T1000 (cell line): ENCODE results near the gene PANK1.
"Not testable (repeated sequence)": the region's sequence is repeated elsewhere in the genome, so short reads cannot be mapped to it uniquely, and the experiment has no call there.

Experiments used
- DNase-seq: peaks from one replicate; lab custom pipeline; 2025; ENCODE audit warnings: mixed read lengths; lab: John Stamatoyannopoulos, UW

PANK1 gene

DNA sequence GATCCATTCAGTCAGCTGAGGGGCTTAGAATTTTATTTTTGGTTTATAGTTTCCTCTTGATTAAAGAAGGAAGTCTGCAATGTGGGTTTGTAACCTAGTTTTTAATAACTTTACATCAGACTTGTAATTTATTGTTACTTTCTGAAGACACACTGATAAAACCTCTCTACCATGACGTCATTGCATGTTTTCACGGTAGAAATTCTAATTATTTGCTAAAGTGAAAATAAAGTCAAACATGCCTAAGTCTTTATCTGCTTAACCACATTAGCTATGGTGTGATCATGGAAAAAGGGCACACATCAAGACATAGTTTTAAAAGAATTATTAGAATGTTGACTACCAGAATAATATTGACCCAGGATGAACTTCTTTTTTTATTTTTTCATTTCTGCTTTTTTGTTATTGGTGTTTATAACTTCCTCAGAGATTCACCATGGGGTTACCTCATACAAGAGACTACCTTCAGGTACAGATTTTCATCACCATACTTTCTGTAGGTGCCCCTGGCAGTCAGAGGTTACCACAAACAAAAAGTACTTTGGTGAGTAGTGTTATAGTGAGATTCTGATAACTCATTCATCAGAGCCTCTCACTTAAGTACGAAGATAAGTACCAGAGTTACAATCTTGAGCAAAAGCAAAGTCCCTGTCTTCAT is 7.0 kb upstream of the PANK1 start:
- DNase-seq = no peak

DNA sequence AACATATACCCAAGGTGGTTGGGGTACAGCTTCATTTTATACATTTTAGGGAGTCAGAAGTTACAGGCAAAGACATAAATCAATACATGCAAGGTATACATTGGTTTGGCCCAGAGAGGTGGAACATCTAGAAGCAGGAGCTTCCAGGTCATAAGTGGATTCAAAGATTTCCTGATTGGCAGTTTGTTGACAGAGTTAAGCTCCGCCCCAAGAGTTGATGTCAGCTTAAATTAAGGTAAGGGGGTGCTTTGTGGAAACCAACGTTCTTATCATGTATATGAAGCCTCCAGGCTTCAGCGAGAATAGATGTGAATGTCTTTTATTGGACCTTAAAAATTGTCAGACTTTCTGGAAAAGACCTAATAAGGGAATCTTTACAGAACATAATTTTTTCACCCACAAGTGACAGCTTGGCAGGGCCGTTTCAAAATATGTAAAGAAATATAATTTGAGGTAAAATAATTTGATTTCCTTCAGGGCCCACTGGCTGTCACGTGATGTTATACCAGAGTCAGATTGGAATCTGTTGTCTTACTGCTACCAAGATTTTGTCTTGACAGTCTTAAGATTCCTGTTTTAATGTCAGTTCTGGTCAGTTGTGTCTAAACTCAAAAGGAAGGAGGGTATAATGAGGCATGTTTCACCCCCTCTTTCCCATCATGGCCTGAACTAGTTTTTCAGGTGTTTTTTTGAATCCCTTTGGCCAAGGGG is 6.3 kb upstream of the PANK1 start:
- DNase-seq = no peak

DNA sequence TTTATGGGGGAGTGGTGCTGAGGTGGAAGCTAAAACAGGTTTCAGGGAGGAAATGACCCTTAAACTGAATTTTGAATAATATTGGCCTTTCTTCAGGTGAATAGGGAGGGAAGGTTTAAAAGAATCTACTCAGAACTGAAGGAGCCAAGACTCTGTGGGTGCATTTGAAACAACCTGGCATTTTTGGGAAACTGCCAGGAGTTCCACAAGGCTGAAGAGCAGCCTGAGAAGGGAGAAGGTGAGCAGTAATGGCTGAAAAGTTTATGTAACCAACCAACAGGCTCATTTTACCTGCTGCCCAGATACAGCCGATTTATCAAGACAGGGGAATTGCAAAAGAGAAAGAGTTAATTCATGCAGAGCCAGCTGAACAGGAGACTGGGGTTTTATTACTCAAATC is 4.0 kb upstream of the PANK1 start:
- no peak for DNase-seq

DNA sequence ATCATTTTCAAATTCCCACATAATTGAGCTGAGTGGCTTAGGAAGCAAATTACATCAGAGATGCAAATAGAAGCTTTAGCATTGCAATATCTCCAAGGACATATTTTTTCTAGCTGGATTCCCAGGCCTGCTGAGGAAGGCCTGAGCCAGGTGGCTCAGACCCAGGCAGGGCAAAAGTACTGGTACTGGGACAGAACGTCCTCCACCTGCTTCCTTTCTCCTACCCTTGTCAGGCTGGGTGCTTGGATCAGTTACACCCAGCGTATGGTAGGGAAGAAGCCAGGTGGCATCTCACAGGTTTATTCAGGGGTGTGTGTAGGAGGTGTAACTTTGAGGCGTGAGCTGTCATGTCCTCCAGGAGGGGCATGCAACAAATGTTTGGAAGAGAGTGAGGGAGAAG is 3.0 kb upstream of the PANK1 start:
- no peak for DNase-seq

DNA sequence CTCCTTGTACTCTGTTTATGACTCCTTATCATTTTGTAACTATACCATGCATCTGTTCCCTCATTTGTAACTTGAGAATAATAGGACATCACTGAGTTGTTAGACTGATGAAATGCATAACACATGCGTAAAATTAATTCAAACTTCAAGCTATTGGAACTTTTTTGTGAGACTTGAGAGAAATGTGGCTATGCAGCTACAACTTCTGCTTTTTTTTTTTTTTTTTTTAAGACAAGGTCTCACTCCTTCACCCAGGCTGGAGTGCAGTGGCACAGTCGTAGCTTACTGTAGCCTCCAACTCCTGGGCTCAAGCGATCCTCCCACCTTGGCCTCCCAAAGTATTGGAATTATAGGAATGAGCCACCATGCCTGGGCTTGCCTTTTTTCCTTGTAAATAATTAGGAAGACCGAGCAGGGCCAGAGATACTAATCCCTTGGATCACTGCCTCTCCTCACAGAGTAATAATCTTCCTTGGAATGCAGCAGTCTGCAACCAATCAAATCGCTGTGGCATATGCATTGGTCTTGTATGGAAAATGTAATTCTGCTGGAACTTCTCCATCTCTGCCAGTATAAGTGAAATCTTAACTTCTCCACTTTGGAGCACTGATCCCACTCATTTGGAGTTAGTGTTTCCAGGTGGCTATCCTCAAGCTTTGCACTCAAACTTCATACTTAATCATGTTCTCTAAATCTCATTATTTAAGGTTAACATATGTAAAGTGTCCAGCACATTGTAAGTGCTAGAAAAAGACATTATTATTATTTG is 2.0 kb upstream of the PANK1 start:
- DNase-seq = no peak

DNA sequence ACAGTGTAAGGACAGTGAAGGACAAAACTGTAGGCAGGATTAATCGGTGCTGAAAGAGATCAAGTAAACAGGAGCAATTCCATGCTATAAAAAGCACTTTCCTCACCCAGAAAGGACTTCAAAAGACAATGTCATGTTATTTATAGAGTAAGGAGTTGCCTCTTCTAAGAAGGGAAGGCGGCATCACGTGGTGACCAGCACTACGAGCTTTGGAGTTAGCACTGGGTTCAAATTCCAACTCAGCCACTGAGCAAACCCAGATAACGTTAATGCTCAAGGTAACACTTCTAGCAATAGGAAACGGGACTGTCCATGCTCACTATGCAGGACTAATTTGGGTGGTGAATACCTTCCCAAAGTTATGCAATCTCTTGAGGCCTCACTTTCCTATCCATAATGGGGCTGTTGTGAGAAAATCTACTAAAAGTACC is 715 bp upstream of the PANK1 start:
- no peak for DNase-seq

DNA sequence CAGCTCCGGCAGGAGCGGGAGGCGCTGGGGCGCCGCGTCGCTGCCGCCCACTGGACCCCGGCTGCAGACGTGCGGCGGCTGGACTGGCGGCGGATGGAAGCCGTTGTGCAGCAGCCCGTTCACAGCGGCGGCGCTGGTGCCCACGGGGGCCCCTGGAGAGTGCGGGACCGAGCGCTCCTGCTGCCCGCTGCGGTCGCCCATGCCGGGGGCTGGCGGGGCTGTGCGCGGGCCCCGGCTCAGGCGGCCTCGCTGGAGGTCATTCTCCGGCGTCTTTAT is 413 bp downstream of the PANK1 start:
- DNase-seq = no peak

DNA sequence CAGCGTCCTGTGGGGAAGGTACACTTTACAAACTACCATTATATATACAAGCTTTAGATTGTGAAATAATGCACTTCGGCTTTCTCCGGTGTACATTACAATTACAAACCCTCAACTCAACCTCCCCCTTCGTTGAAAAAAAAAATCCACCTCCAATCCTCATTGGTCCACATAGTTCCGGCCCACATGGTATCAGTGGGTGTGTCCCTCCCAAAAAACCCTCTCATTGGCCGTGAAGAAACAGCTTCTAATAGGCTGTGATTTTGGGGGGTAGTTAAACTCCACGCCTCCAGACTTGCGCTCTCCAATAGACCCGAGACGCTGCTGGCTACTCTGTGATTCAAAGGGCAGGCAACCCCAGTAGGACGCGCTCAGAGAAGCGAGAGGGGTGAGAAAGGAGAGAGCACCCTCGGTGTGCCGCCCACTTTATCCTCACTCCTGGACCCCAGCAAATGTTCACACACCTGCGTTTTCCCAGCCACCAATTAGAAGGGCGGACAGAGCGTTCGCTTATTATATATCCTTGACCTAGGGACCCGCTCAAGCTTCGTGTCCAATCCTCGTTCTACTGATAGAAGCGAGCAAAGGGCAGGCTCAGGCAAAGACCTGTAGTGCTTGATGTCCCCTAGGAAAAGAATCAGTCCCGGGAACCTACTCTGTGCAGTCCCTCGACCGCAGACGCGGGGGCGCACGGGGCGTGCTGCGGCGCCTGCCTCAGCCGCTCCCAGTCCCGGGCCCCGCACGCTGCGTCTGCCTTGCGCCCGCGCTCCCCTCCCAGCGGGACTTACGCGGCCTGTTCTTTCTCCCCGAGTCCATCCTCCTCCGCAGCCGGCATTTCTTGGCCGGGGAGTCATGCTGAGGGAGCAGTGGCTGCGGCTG is 991 bp downstream of the PANK1 start:
- DNase-seq = peak; percentile 79

DNA sequence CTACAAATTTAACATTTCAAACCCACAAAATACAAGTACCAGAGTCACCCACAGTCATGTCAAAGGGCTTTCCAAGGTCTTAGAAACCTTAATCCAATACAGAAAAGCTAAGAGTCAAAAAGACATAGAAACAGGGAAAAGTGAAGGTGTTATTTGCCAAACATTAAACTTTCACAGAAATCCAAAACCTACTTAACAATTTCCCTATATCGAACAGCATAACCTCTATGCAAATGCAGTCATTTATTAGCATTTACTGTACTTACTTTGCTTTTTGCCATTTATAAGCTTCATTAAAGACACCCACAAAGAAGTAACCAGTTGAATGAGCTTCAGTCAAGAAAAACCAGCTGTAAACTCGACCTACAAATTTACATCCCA is 1.6 kb downstream of the PANK1 start:
- no peak for DNase-seq

DNA sequence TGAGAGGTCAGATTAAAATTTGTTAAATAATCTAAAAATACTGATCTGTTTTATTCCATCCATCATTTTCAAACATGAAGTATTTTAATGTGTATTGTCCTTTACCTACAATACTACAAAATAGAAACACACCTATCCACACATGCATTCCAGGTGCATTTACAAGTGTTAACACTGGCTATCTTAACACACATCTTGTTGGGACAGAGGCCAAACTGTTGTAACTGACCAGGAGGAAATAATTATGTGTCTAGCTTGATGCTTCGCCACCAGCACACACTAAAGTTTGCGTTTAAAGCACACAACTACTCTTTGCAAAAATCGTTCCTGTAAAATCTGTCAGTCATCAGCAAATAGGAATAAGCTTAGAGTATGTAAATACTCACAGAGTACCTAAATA is 2.8 kb downstream of the PANK1 start:
- DNase-seq = no peak

DNA sequence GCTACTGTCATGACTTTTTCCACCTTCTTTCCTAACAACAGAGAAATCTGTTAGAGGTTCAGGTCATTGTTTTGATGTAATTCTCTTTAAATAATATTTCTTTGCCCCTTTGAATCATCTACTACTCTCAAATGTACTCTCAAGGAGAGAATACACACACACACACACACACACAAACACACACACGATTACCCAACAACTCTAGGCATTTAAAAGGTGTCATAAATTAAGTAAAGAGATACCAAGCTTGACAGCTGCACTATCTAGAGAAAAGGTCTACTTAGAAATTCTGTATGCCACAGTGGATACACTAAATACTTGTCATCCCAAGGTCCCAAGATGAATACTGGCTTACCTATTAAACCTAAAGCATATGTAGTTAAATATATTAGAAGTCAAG is 4.8 kb downstream of the PANK1 start:
- no peak for DNase-seq

DNA sequence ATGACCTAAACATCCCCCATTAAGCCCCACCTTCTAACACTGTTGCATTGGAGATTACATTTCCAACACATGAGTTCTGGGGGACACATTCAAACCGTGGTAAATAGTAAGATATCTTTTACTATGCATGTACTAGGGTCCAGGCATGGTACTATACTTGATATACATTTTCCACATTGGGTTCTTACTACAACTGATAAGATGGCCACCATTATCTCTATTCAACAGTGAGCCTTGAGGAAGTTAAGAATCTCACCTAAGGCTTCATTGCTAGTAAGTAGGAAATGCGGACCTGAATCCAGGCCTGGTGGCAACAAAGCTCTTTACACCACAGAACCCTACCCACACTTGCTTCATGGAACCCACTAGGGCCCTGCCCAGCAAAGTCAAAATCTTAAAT is 5.7 kb downstream of the PANK1 start:
- DNase-seq = no peak

DNA sequence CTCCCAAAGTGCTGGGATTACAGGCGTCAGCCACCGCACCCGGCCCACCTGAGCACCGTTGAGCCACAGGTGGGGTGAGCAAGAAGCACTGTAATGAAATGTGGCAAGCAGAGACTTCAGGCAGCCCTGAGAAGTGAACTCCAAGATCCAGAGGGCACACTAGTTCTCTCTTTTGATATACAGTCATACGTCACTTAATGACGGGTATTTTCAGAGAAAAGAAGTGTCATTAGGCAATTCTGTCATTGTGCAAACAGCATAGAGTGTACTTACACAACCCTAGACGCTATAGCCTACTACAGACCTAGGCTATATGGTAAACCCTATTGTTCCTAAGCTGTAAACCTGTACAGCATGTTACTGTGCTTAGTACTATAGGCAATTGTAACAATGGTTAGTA is 7.9 kb downstream of the PANK1 start:
- DNase-seq = no peak

DNA sequence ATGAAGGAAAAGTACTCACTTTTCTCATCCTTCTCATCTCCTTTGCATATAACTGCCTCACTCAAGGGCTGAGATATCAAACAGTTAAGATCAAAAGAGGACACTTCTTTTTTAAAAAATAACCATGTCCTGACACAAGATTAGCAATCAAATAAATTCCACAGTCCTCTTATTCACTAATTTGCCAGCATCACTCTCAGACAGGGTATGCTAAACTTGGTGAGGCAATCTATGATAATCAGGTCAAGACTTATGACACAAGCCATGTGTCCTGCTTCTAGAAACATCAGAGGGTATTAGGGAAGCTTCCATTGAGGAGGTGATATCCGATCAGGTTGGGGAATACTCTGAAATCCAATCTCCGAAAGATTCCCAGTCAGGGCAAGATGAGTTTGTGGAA is 10.4 kb downstream of the PANK1 start:
- DNase-seq = no peak

DNA sequence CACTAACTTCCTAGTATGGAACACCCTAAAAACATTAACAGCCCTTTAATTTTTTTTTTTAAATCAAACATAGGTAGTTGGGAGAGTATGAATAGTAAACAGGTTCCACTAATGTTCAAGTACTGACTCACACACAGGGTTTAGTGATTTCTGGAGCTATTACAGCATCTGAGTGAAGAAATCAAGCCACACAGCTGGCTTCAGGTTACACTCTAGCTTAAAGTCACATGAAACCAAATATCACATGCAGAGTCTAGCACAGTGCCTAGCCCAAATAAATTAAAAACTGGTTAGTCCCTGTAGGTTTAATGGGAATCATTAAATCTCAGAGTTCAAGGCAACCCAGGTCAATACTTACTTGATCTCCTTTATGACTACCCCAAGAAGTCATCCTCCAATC is 11.6 kb downstream of the PANK1 start:
- no peak for DNase-seq

DNA sequence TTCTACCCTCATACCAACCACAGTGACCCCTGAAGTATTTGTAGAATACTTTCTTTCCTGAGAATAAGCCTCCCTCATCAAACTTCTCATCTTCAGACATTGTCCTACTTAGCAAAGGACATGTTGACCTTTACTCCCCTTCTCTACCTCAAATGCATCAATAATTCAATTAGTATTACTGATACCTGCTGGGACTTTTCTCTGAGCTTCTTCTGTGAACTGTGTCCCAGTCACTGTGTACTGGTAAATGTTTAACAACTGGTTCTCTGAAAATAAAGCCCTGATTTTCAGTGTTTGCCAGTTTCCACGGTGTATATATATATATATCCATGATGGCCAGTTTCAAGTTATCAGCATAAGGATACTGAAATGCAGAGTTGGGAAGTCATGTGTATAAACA is 12.2 kb downstream of the PANK1 start:
- DNase-seq = no peak

DNA sequence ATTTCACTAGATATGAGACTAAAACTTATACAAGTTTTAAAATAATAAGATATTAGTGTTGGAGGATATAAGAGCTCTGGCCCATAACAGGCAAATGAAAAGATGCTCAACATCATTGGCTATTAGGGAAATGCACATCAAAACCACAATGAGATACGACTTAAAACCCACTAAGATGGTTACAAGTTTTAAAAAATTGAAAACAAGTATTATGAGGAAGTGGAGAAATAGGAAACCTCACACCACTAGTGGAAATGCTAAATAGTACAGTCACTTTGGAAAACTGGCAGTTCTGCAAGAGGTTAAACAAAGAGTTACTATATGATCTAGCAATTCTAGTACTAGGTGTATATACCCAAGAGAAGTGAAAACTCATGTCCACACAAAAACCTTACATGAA is 17.2 kb downstream of the PANK1 start:
- DNase-seq = no peak

DNA sequence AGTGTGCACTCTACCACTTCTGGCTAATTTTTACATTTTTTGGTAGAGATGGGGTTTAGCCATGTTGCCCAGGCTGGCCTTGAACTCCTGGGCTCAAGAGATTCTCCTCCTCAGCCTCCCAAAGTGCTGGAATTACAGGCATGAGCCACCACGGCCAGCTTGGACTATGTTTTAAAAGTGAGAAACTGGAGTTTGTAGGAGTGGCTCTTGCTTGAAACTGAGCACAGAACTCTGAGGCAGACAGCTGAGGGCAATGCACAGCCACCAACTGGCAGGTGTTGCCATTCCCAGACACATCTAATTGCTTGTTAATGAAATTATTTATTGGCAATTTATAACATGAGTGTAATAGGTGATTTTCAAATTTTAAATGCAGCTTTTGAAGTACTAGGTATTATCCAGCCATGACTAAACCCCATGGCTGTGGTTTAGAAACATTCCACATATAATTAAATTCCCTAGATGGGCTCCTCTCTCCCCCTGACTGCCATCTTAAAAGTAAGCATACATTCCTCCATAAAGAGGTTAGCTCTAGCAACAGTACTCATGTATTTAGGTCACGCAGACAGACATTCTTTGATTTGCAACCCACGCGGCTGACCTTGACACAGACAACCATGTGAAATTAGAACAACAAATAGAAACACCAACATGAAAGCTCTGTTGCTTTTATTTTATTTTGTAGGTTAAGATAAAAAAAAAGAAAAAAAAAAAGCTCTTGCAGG is 19.8 kb downstream of the PANK1 start:
- DNase-seq = no peak

DNA sequence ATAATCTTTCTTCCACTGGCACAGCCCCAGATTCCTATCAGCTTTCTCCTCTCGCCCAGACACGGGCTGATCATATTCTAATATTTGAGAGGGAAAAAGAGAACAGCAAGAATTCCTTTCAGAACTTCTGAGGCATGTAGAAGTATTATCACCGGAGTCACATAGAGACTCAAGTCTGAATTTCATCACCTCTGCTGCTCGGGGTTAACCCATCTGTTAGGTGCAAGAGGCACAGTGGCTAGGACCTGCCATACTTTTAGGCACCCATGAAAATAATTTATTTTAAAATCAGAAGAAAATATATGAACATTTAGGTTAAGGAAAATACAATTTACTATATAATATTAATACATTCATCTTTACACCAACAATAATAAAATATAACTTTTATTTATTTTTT is 21.0 kb downstream of the PANK1 start:
- DNase-seq = no peak

DNA sequence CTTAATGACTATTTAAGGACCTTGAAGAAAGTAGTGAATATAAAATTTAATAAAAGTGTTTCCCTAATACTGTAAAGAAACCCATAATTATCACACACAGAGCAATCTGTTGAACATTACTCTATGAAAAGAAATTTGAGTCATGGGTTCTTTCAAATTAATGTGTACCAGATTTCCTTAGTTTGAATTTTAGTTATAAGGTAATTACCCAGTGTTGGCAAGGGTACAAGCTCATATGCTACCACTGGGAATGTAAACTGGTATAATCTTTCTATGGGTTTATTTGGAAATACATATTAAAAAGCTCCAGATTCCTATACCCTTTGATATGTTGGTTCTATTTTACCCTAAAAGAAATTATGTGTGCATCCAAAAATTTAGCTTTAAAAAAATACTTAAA is 22.9 kb downstream of the PANK1 start:
- DNase-seq = no peak

DNA sequence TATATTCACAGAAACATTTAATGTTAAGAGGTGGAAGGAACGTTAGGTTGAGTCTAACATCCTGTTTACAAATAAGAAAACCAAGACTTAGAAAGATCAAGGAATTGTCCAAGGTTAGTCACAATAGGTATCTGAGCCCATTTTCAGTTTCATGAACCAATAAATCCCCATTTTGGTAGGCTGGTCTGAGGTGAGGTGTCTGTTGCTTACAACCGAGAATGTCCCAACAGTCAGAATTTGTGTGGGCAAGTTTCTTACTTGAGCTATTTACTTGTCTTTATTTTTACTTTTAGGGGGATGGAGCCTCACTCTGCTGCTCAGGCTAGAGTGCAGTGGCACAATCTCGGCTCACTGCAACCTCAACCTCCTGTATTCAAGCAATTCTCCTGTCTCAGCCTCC is 23.6 kb downstream of the PANK1 start:
- no peak for DNase-seq

DNA sequence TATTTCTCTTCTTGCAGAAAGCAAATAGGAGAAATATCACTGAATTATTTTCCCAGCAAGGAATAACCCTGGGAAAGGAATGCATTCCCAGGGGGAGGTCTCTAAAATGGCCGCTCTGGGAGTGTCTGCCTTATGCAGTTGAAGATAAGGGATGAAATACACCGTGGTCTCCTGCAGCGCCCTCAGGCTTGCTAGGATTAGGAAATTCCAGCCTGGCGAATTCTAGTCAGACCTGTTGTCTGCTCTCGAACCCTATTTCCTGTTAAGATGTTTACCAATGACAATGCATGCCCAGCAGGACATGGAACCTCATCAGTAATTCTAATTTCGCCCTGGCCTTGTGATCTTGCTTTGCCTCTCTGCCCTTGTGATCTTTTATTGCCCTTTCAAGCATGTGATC is 24.7 kb downstream of the PANK1 start:
- DNase-seq = not testable (repeated sequence)
